HG03175 (cell line): ENCODE measurements around the gene ATAD3C.
"Not testable (repeated sequence)": the region's sequence is repeated elsewhere in the genome, so short reads cannot be mapped to it uniquely, and the experiment has no call there.

Source experiments
- ATAC-seq: cut with Tn5 transposase; IDR thresholded peaks from one replicate; pipeline ENCODE4 v1.9.1; 2021; ENCODE audit warnings: mild to moderate bottlenecking, moderate library complexity; ENCODE audit not compliant: unreplicated experiment

The ATAD3C gene

DNA sequence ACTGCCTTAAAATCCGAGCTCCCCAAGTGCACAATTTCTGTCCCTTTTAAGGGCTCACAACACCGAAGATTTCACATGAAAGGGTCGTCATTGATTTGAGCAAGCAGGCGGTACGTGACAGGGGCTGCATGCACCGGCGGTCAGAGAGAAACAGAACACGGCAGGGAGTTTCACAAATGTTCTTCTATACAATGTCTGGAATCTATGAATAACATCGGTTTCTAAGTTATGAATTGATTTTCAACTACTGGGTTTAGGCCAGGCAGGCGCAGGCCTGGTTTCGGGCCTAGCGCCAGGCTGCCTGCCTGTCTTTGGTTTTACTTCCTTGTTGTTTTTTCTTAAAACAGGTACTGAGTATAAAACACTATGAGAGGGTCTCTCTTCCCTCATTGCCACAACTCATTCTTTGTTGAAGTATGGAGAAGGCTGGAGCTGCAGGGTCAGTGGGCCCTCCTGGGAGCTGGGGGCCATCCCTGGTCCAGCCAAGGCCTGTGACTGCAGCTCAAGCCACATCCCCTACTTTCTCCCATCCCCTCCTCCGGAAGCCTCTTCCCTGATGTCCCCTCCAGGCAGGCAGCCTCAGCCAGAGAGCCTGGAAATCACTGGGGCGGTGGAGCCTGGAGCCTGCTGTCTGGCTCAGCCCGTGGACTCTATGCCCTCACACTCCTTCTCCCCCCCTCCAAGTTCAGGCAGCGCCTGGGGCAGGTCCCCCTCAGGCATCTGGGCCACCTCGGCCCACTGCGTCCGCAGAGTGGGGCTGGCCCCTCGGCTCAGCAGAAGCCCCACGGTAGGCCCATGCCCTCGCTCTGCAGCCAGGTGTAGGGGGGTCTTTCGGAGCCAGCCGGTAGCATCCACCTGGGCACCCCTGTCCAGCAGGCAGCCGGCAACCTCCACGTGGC, 30.8 kb upstream of the ATAD3C start:
- no peak for ATAC-seq

GRCh38 chr1:1419363-1419812, 30.1 kb upstream of the ATAD3C start:
- ATAC-seq: no peak

DNA sequence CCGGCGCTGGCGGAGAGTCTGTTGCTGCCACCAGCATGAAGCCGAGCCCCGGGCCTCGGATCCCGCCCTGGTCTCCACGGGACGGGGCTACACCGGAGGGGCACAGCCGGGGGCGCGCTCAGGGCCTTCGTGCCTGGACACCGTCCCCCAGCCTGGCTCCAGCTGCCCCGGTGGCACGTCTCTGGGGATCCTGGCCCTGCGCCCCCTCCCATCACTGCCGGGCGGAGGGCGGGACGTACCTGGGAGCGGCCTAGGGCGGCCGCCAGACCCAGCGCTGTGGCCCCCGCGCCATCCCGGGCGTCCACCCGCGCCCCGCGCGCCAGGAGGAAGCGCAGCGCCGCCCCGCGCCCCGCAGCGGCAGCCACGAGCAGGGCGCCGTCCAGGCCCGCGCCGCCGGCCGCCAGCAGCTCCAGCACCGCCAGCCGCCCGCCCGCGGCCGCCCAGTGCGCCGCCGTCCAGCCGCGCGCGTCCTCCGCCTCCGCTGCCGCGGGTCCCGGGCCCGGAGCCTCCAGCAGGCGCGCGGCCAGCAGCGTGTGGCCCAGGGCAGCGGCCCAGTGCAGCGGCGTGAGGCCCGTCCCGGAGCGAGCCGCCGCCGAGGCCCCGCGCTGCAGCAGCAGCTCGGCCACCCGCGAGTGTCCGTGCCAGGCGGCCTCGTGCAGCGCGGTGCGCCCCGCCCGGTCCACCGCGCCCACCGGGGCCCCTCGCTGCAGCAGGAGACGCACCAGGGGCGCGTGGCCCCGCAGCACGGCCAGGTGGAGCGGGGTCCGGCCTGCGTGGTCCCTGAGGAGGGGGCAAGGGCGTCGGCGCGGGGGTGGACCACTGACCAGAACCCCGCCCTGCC, 29.5 kb upstream of the ATAD3C start:
- no peak for ATAC-seq

- no peak for ATAC-seq
These were observed 28.8 kb upstream of the ATAD3C start for GRCh38 chr1:1420654-1421141.

- ATAC-seq: no peak
These were observed 28.2 kb upstream of the ATAD3C start, which contains the start of gene ANKRD65 for GRCh38 chr1:1421147-1421906. Gene ANKRD65, minus strand, starts transcription at chr1:1421276. Its CDS starts 271 bp downstream, at chr1:1421005.

DNA sequence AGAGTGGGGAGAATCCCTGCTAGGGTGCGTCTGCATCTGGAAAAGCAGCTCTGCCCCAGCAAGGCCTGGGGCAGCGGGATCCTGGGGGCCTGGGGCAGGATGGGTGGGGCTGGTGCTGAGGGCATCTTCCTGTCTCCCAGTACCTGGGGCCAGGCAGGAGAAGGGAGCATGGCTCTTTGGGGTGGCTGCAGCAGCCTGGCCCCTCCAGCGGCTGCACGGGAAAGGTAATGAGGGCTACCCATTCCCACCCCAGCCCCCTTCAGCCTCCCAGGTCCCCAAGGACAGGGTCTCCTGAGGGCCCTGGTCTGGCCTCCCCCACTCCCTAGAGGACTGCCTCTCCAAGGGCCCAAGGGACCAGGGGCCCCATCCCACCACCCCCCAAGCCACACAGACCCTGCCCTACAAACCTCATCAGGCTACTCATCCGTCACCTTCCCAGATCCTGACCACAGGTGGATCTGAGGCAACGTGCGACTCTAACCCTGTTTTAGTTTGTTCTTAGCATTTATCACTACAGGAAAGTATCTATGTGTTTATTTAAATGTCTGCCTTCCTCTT, 27.5 kb upstream of the ATAD3C start:
- no peak for ATAC-seq

GRCh38 chr1:1422465-1423244, 26.8 kb upstream of the ATAD3C start:
- no peak for ATAC-seq

DNA sequence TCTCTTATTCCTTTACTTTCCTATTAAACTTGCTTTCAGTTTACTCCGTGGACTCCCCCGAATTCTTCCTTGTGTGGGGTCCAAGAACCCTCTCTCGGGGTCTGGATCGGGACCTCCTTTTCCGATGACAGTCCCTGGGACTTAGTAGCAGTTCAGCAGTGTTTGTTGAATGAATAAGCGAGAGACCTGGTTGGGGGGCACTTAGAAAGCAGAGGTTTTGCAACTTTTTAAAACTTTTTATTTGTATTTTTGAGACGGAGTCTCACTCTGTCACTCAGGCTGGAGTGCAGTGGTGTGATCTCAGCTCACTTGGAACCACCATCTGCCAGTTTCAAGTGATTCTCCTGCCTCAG, 26.3 kb upstream of the ATAD3C start:
- no peak for ATAC-seq

DNA sequence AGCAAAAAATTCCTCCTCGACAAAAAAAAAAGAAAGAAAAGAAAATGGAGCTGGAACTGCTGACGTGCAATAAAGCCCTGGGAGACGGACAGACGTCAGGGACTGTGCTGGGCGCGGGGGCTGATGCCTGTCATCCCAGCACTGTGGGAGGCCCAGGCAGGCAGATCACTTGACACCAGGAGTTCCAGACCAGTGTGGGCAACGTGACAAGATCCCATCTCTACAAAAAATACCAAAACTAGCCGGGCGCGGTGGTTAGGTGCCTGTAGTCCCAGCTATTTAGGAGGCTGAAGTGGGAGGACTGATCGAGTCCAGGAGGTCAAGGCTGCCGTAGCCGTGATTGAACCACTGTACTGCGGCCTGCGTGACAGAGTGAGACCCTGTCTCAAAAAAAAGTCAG, 24.8 kb upstream of the ATAD3C start:
- no peak for ATAC-seq

DNA sequence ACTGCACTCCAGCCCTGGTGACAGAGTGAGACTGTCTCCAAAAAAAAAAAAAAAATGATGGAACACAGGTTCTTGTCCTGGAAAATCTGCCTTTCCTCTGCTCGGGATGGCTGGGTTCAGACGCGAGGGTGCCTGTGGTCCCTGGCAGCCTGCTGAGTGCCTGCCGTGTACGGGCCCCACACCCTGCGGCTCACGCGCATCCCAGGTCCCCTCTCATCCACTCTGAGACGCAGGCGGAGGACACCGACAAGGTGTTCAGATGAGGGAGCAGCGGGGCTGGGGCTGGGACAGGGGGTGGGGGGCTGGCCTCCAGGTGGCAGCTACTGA, 24.1 kb upstream of the ATAD3C start:
- ATAC-seq: no peak

DNA sequence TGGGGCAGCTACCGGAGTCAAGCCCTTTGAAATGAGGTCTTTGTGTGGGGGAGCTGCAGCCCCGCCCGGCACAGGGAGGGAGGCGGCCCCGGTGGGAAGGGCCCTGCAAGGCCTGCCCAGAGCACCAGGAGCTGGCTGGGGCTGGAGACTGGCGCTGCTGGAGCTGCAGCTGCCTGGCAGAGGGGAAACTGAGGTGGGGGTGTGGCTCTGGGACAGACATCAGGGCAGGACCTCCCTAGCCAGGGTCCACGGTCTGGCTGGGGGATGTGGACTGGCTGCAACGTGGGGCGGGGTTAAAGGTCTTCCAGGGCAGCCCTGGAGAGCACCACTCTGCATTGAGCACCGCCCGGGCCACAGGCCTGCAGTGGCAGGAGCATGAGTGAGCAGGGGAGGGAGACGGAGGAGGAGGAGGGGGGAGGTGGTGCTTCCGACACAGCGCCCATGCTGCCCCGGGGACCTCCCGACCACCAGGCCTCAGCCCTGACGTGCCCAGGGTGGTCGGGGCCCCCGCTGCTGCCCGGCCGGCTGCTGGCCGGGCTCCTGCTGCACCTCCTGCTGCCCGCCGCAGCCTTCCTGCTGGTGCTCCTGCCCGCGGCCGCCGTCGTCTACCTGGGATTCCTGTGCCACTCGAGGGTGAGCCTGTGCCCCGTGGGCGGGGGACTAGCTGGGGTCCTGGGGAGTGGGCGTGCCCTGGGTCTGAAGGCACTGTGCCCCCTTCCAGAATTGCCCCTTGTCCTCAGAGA, 23.6 kb upstream of the ATAD3C start:
- ATAC-seq: no peak

GRCh38 chr1:1426496-1427105, 22.9 kb upstream of the ATAD3C start:
- no peak for ATAC-seq

GRCh38 chr1:1427106-1427819, 22.2 kb upstream of the ATAD3C start:
- no peak for ATAC-seq

GRCh38 chr1:1427820-1428148, 21.7 kb upstream of the ATAD3C start:
- no peak for ATAC-seq

- no peak for ATAC-seq
These were observed 21.3 kb upstream of the ATAD3C start for GRCh38 chr1:1428174-1428573.

GRCh38 chr1:1428967-1429366, 20.5 kb upstream of the ATAD3C start:
- ATAC-seq: not testable (repeated sequence)

GRCh38 chr1:1429671-1430073, 19.8 kb upstream of the ATAD3C start:
- ATAC-seq: no peak
